Heart left ventricle (tissue), 16 donors: ENCODE data around the gene BYSL. TPM values are rescaled to one million over a fixed set of nuclear protein-coding genes. Genes with fewer than 3 reads are reported as not detected.

Experiments used
- ATAC-seq, 4 donors: fragments of 200-7000 bp; cut with Tn5 transposase; one replicate each; pipeline ENCODE4 v1.9.1; 2020 to 2022; ENCODE audit warnings: moderate library complexity in 4 of 4, mild to moderate bottlenecking in 3 of 4, moderate number of reproducible peaks in 1 of 4
- DNase-seq, 5 donors: peaks; one replicate each; pipeline ENCODE4 v3.0.0-alpha.2; 2020
- H3K27ac ChIP-seq, 12 donors: fragments of 200-600 bp; sonication (generic) in 4 of 12; one replicate each; pipeline versions ENCODE4 v1.5.0 to v1.8.0; 2016 to 2022; ENCODE audit warnings: mild to moderate bottlenecking in 2 of 12
- H3K27me3 ChIP-seq, 9 donors: fragments of 200-600 bp; sonication (generic) in 2 of 9; one replicate each; pipeline versions ENCODE4 v1.5.1 to v1.8.0; 2016 to 2022; ENCODE audit warnings: mild to moderate bottlenecking in 3 of 9
- H3K36me3 ChIP-seq, 9 donors: fragments of 200-600 bp; sonication (generic) in 2 of 9; one replicate each; pipeline versions ENCODE4 v1.5.0 to v1.8.0; 2018 to 2022; ENCODE audit warnings: mild to moderate bottlenecking in 2 of 9
- H3K4me1 ChIP-seq, 12 donors: fragments of 200-600 bp; sonication (generic) in 4 of 12; one replicate each; pipeline versions ENCODE4 v1.5.0 to v1.8.0; 2016 to 2022; ENCODE audit warnings: mild to moderate bottlenecking in 3 of 12
- H3K4me3 ChIP-seq, 12 donors: fragments of 200-600 bp; sonication (generic) in 4 of 12; one replicate each; pipeline versions ENCODE4 v1.5.0 to v1.8.0; 2017 to 2022; ENCODE audit warnings: mild to moderate bottlenecking in 9 of 12, moderate library complexity in 4 of 12
- H3K9me3 ChIP-seq, 12 donors: fragments of 200-600 bp; sonication (generic) in 4 of 12; one replicate each; pipeline versions ENCODE4 v1.5.0 to v1.8.0; 2016 to 2022; ENCODE audit warnings: mild to moderate bottlenecking in 1 of 12
- POLR2A ChIP-seq, 2 donors: fragments of 450-650 bp; IDR thresholded peaks; one replicate each; pipeline ENCODE4 v1.6.1; 2017; ENCODE audit warnings: antibody characterized with exemption in 2 of 2, mild to moderate bottlenecking in 2 of 2, moderate library complexity in 2 of 2
- WGBS, 4 donors: extraction: QIAGEN DNeasy Blood & Tissue Kit in 2 of 4; methylation state at CpG; one replicate each; pipeline versions ENCODE4 v1.1.5 to v1.1.7; 2013 to 2018; 5-methylcytosine and 5-hydroxymethylcytosine counted together
- intact Hi-C, 10 donors: fragments of 100-400 bp; cut with DNase I; formaldehyde crosslinking; loops; one replicate each; pipeline versions ENCODE4 v1.11.1 to v1.14.2; 2022
- polyA plus RNA-seq, 2 donors: library from polyadenylated mRNA; stranded (reverse); fragments of 200-250 nt; gene quantifications; one replicate each; pipeline ENCODE4 v1.2.3, GENCODE V29; 2013
- total RNA-seq, 9 donors: library from RNA; depleted of rRNA in 2 of 9; stranded (reverse); fragments of >200 nt in 2 of 9; fragmentation: NEBNext Ultra II Directional in 3 of 9; extraction: Animal tissue kit (Norgen Biotek cat#: 25700) in 3 of 9; gene quantifications; one replicate each; pipeline versions ENCODE4 v1.1.0 to v1.2.4, GENCODE V29; 2016 to 2023
- TF ChIP-seq, protein P1 (sequence below), 12 donors: fragments of 200-600 bp; sonication (generic) in 4 of 12; IDR thresholded peaks; one replicate each; pipeline versions ENCODE4 v1.5.0 to v1.8.0; 2018 to 2022; ENCODE audit warnings: antibody characterized with exemption in 12 of 12, mild to moderate bottlenecking in 5 of 12
- donor health status: ischemic (EF 13 %, LVEDD 7.1; RV severe dilation, severe dysfunction).
- donor health status: healthy with polysubstance abuse.
- donor health status: DM: no; HTN: yes; CAD: no.
- donor health status: DM: no; HTN: no; CAD: no.
- donor health status: ischemic (EF 25% LVEDD 6.9; RV normal size, moderate dysfunction).
- donor health status: ischemic (EF 25% LVEDD 5.7; RV mildly dilated, moderate dysfunction).
- donor health status: healthy.
- donor health status: DM: yes; HTN: yes; CAD: no.
- donor health status: ischemic (EF 35%, LVEDD 5.7; RV mildly dilated, moderate dysfunction).
- donor health status: nonischemic (EF 11% LVEDD 7.7; RV severe dilation, severe dysfunction).
- donor health status: DM: yes; HTN: yes; CAD: no.
- donor health status: PGD.
- donor health status: ischemic (EF 29% LVEDD 5.4; RV normal size, mild dysfunction).
- donor health status: nonischemic (EF 23%, LVEDD 6.1; RV moderate dilation, normal function).

The BYSL gene
- total and polyA plus RNA-seq, 11 donors = 4.5 to 26.3 (median 9.2) TPM

- Histone ChIP-seq H3K4me1 (peaks cover 0 to 18% (median 3%) of the 10 kb centered on the region in 12 donors), H3K27ac (no peak overlapping the region), H3K27me3 (no peaks in the 10 kb centered on the region), H3K36me3 (peaks cover 0 to 77% (median 51%) of the 10 kb centered on the region in 9 donors), H3K4me3 (no peak overlapping the region), H3K9me3 (no peaks in the 10 kb centered on the region)
- intact Hi-C loops = no loop called here
- ATAC-seq (no peak), DNase-seq (no peak)
- 82 to 92% (median 90%) methylated on average over 2 of the region's 2 CpGs for WGBS, 4 donors
- TF ChIP-seq, protein P1, sequence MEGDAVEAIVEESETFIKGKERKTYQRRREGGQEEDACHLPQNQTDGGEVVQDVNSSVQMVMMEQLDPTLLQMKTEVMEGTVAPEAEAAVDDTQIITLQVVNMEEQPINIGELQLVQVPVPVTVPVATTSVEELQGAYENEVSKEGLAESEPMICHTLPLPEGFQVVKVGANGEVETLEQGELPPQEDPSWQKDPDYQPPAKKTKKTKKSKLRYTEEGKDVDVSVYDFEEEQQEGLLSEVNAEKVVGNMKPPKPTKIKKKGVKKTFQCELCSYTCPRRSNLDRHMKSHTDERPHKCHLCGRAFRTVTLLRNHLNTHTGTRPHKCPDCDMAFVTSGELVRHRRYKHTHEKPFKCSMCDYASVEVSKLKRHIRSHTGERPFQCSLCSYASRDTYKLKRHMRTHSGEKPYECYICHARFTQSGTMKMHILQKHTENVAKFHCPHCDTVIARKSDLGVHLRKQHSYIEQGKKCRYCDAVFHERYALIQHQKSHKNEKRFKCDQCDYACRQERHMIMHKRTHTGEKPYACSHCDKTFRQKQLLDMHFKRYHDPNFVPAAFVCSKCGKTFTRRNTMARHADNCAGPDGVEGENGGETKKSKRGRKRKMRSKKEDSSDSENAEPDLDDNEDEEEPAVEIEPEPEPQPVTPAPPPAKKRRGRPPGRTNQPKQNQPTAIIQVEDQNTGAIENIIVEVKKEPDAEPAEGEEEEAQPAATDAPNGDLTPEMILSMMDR (IDR thresholded peaks at IDR 0.05) = no peak
- TF ChIP-seq POLR2A (IDR thresholded peaks at IDR 0.05) = no peak
These were observed 7.0 kb upstream of the BYSL start for GRCh38 chr6:41914343-41914742.

DNA sequence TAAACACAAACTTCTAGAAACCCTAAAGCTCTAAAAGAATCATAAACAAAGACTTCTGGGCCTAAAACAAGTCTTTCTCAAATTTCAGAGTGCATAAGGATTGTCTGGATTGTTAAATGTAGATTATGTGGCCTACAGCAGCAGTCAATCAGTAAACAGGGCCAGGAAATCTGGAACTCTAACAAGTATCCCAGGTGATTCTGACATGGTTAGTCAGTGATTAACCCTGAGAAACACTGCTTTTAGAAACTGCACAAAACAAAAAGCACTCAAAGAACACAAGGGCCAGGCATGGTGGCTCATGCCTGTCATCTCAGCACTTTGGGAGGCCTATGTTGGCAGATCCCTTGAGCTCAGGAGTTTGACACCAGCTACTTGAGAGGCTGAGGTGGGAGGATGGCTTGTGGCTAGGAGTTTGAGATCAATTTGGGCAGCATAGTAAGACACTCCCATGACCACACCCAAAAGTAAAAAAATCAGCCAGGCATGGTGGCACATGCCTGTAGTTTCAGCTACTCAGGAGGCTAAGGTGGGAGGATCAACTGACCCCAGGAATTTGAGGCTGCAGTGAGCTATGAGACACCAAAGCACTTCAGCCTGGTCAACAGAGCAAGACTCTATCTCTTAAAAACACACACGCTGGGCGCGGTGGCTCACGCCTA lies 6.3 kb upstream of the BYSL start:
- ATAC-seq (no peak), DNase-seq (no peak)
- WGBS, 4 donors = 96 to 100% (median 98%) methylated on average over 4 of the region's 4 CpGs
- no peak for TF ChIP-seq POLR2A (IDR thresholded peaks at IDR 0.05)
- TF ChIP-seq, protein P1 (IDR thresholded peaks at IDR 0.05) = no peak
- intact Hi-C loops = loop anchor here in 1 of 10 donors (5.0 kb wide), 1 partner anchor 118 kb away; no protein-coding TSS in a partner anchor
- Histone ChIP-seq H3K4me1 (peaks cover 3 to 24% (median 9%) of the 10 kb centered on the region in 12 donors), H3K27me3 (no peaks in the 10 kb centered on the region), H3K36me3 (peaks cover 0 to 70% (median 48%) of the 10 kb centered on the region in 9 donors), H3K27ac (no peak overlapping the region), H3K9me3 (no peaks in the 10 kb centered on the region), H3K4me3 (no peak overlapping the region)

DNA sequence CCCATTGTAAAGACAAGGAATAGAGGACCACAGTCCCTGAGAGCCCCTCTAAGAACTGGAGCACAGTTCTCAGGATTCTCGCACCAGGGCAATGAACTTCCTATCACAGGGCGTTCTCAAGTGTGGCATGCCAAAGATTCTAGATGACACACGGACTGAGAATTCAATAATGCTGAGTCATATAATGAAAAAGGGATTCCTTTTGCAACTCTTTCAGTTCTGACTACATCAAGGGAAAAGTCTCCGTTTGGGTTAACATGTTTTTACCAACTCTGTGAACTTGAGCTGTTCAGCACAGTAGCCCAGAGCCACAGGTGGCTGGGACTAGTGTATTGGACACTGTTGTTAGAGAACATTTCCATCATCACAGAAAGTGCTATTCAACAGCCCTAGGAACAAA lies 3.8 kb upstream of the BYSL start:
- H3K36me3 ChIP-seq = peaks cover 0 to 50% (median 43%) of the 10 kb centered on the region in 9 donors
- H3K27ac ChIP-seq = peak overlapping the region in 2 of 12 donors; percentile 44 to 51
- no peak overlapping the region for H3K4me3 ChIP-seq
- ATAC-seq (no peak), DNase-seq (no peak)
- intact Hi-C loops = loop anchor here in 1 of 10 donors (5.0 kb wide), 1 partner anchor 120 kb away; no protein-coding TSS in a partner anchor
- WGBS, 4 donors = 47 to 56% (median 49%) methylated on average over 4 of the region's 4 CpGs
- H3K9me3 ChIP-seq = no peaks in the 10 kb centered on the region
- H3K27me3 ChIP-seq = no peaks in the 10 kb centered on the region
- TF ChIP-seq, protein P1 (IDR thresholded peaks at IDR 0.05) = no peak
- TF ChIP-seq POLR2A (IDR thresholded peaks at IDR 0.05) = no peak
- peaks cover 3 to 35% (median 22%) of the 10 kb centered on the region in 12 donors for H3K4me1 ChIP-seq

DNA sequence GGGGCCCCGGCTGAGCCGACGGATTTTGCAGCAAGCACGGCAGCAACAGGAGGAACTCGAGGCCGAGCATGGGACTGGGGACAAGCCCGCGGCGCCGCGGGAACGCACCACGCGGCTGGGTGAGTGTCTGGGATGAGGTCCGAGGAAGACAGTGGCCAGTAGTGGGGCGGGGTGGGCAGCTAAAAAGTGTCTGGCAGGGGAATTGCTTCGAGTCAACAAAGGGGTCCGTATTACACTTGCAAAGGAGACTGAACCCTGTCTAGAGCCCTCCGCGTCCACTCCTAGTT lies 356 bp downstream of the BYSL start:
- TF ChIP-seq, protein P1 (IDR thresholded peaks at IDR 0.05) = no peak
- no peak for TF ChIP-seq POLR2A (IDR thresholded peaks at IDR 0.05)
- H3K4me3 ChIP-seq = peak overlapping the region; percentile 64 to 93 (median 83)
- DNase-seq = no peak
- peak in 3 of 4 donors; percentile 18 to 26 (median 25) for ATAC-seq
- intact Hi-C loops = loop anchor here in 9 of 10 donors (1.0 to 10.0 kb wide), 12 partner anchors 27 to 296 kb away; partner anchors contain the start of genes TOMM6 (in 8 of the 9), MRPS10 (in 3 of the 9) and USP49 (in 1 of the 9)
- peaks cover 3 to 48% (median 23%) of the 10 kb centered on the region in 12 donors for H3K4me1 ChIP-seq
- 0 to 1% (median 0%) methylated on average over 17 to 20 of the region's 20 CpGs for WGBS, 4 donors
- peaks cover 0 to 27% (median 7%) of the 10 kb centered on the region in 9 donors for H3K36me3 ChIP-seq
- no peaks in the 10 kb centered on the region for H3K9me3 ChIP-seq
- no peaks in the 10 kb centered on the region for H3K27me3 ChIP-seq
- peak overlapping the region; percentile 95 to 99 (median 98) for H3K27ac ChIP-seq
